Glutamatergic neuron (in vitro differentiated cells): ENCODE data around the gene BACH1. TPM values are rescaled to one million over a fixed set of nuclear protein-coding genes. Genes with fewer than 3 reads are reported as not detected.

Source experiments
- DNase-seq: peaks from one replicate; pipeline ENCODE4 v3.0.0; 2022
- H3K27ac Mint-ChIP-seq: one replicate; pipeline ENCODE4 v1.8.0; 2020; ENCODE audit warnings: mild to moderate bottlenecking, mixed read lengths, inconsistent platforms; ENCODE audit not compliant: unreplicated experiment
- H3K27me3 Mint-ChIP-seq: one replicate; pipeline ENCODE4 v1.8.0; 2020; ENCODE audit warnings: mild to moderate bottlenecking, moderate library complexity, mixed read lengths, inconsistent platforms; ENCODE audit not compliant: unreplicated experiment
- H3K36me3 Mint-ChIP-seq: one replicate; pipeline ENCODE4 v1.8.0; 2020; ENCODE audit warnings: mild to moderate bottlenecking, mixed read lengths, inconsistent platforms; ENCODE audit not compliant: unreplicated experiment
- H3K4me1 Mint-ChIP-seq: one replicate; pipeline ENCODE4 v1.8.0; 2020; ENCODE audit warnings: mild to moderate bottlenecking, low read depth, mixed read lengths, inconsistent platforms; ENCODE audit not compliant: unreplicated experiment
- H3K4me3 Mint-ChIP-seq: one replicate; pipeline ENCODE4 v1.8.0; 2020; ENCODE audit warnings: mild to moderate bottlenecking, mixed read lengths, inconsistent platforms; ENCODE audit not compliant: unreplicated experiment
- H3K9me3 Mint-ChIP-seq: one replicate; pipeline ENCODE4 v1.8.0; 2020; ENCODE audit warnings: mild to moderate bottlenecking, moderate library complexity, mixed read lengths, inconsistent platforms; ENCODE audit not compliant: unreplicated experiment
- CTCF ChIP-seq: fragments of 200-600 bp; sonication (generic); IDR thresholded peaks from one replicate; pipeline ENCODE4 v1.5.0; 2021; ENCODE audit not compliant: partially characterized antibody, unreplicated experiment
- total RNA-seq: library from RNA; stranded (reverse); fragmentation: NEBNext Ultra II Directional; extraction: Animal tissue kit (Norgen Biotek cat#: 25700); gene quantifications from one replicate; pipeline ENCODE4 v1.2.1, GENCODE V29; 2021; ENCODE audit not compliant: unreplicated experiment

Gene BACH1
- total RNA-seq, 1 donor from 2014 or later, result 78.8 TPM

DNA sequence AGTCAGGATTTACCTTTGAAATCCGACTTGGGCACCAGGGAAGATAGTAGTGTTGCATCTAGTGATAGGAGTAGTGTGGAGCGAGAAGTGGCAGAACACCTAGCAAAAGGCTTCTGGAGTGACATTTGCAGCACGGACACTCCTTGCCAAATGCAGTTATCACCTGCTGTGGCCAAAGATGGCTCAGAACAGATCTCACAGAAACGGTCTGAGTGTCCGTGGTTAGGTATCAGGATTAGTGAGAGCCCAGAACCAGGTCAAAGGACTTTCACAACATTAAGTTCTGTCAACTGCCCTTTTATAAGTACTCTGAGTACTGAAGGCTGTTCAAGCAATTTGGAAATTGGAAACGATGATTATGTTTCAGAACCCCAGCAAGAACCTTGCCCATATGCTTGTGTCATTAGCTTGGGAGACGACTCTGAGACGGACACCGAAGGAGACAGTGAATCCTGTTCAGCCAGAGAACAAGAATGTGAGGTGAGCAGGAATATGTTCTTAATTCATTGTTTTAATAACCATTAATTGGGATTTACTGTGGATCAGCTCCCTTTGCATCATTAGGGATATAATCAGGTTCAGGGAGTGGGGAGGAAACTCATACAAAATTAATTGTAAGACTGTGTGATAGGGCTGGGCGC is 28.3 kb downstream of the BACH1 start:
- no peak for DNase-seq
- Mint-ChIP-seq H3K4me1 (no peaks in the 10 kb centered on the region), H3K4me3 (no peak overlapping the region), H3K9me3 (no peaks in the 10 kb centered on the region), H3K36me3 (no peaks in the 10 kb centered on the region), H3K27ac (no peak overlapping the region), H3K27me3 (no peaks in the 10 kb centered on the region)
- TF ChIP-seq CTCF, result no peak

- Mint-ChIP-seq H3K4me1 (peaks cover 11% of the 10 kb centered on the region), H3K27me3 (no peaks in the 10 kb centered on the region), H3K27ac (no peak overlapping the region), H3K9me3 (no peaks in the 10 kb centered on the region), H3K4me3 (no peak overlapping the region), H3K36me3 (no peaks in the 10 kb centered on the region)
- TF ChIP-seq CTCF, result no peak
- DNase-seq, result no peak
Observed at GRCh38 chr21:29329406-29329805, 30.7 kb downstream of the BACH1 start.

GRCh38 chr21:29330797-29331196 is 32.1 kb downstream of the BACH1 start:
- no peak overlapping the region for H3K27ac Mint-ChIP-seq
- TF ChIP-seq CTCF, result no peak
- no peaks in the 10 kb centered on the region for H3K9me3 Mint-ChIP-seq
- no peaks in the 10 kb centered on the region for H3K36me3 Mint-ChIP-seq
- no peak for DNase-seq
- peaks cover 11% of the 10 kb centered on the region for H3K4me1 Mint-ChIP-seq
- no peaks in the 10 kb centered on the region for H3K27me3 Mint-ChIP-seq
- no peak overlapping the region for H3K4me3 Mint-ChIP-seq

DNA sequence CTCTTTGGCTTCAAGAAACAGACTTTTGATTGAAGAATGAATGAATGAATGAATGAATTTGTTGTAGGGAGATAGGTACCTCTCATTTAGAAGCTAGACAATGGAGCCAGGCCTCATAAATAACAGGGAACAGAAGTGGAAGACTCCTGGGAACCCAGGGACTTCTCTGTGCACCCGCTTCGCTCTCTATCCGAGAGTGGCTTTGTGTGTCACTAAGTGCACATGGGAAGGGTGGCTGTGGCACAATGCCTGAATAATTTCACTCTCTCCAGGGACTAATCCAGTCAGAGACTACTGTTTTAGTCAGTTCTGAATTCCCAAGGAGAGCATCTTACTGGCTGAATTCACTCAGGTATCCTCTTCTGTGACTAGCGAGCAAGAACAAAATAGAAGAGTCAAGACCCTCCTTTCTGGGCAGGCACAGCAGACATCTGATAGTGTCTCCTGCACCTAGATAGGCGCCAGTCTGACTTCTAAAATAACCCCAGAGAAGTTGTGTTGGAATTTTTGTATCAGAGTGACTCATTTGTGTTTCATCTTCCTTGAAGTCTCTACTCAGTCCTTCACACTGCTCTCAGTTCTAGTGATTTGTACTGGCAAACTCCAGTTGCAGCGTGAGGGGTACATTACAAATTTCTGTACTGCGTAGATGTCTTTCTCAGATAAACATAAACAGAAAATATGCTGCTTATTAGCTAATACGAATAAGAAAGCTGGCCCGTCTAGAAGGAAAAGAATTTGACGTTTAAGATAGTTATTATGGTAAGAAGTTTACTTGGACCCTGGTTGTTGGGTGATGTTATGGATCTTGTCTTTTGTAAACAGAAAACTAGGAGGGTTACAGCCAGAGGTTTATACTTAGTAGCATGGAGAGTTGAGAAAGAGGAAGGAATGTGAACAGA is 34.0 kb downstream of the BACH1 start:
- H3K36me3 Mint-ChIP-seq, result no peaks in the 10 kb centered on the region
- peaks cover 11% of the 10 kb centered on the region for H3K4me1 Mint-ChIP-seq
- H3K4me3 Mint-ChIP-seq, result no peak overlapping the region
- H3K27ac Mint-ChIP-seq, result peak overlapping the region; percentile 18
- no peak for DNase-seq
- H3K9me3 Mint-ChIP-seq, result no peaks in the 10 kb centered on the region
- no peaks in the 10 kb centered on the region for H3K27me3 Mint-ChIP-seq
- TF ChIP-seq CTCF, result no peak

GRCh38 chr21:29333406-29333805 is 34.7 kb downstream of the BACH1 start:
- no peak for TF ChIP-seq CTCF
- Mint-ChIP-seq H3K27me3 (no peaks in the 10 kb centered on the region), H3K36me3 (no peaks in the 10 kb centered on the region), H3K4me1 (peaks cover 11% of the 10 kb centered on the region), H3K27ac (no peak overlapping the region), H3K4me3 (no peak overlapping the region), H3K9me3 (no peaks in the 10 kb centered on the region)
- no peak for DNase-seq
